ENCODE measurements around the gene S100A12.

S100A12 gene

GRCh38 chr1:153397051-153397923 lies 21.9 kb upstream of the S100A12 start:
- no peak for DNase-seq (ENCODE audit: low spot score)

GRCh38 chr1:153396461-153396860 lies 21.0 kb upstream of the S100A12 start:
- DNase-seq (ENCODE audit: low spot score): no peak

GRCh38 chr1:153395776-153396175 lies 20.4 kb upstream of the S100A12 start:
- DNase-seq (ENCODE audit: low spot score): no peak

GRCh38 chr1:153395136-153395685 lies 19.8 kb upstream of the S100A12 start:
- no peak for DNase-seq (ENCODE audit: low spot score)

- no peak for DNase-seq (ENCODE audit: low spot score)
Observed at GRCh38 chr1:153394391-153394790, 19.0 kb upstream of the S100A12 start.

GRCh38 chr1:153393926-153394325 lies 18.5 kb upstream of the S100A12 start:
- no peak for DNase-seq (ENCODE audit: low spot score)

GRCh38 chr1:153392822-153393221 lies 17.4 kb upstream of the S100A12 start:
- DNase-seq (ENCODE audit: low spot score): no peak

- no peak for DNase-seq (ENCODE audit: low spot score)
Observed at GRCh38 chr1:153392258-153392657, 16.8 kb upstream of the S100A12 start.

- DNase-seq (ENCODE audit: low spot score): no peak
Observed at GRCh38 chr1:153390938-153391710, 15.7 kb upstream of the S100A12 start, which contains the start of gene S100A8. TSS of gene S100A8 (minus strand) at chr1:153391073. CDS start at chr1:153390535, 538 bp downstream.

- no peak for DNase-seq (ENCODE audit: low spot score)
Observed at GRCh38 chr1:153389973-153390879, 14.8 kb upstream of the S100A12 start.

- no peak for DNase-seq (ENCODE audit: low spot score)
Observed at GRCh38 chr1:153389401-153389800, 14.0 kb upstream of the S100A12 start.

GRCh38 chr1:153387785-153388184 lies 12.4 kb upstream of the S100A12 start:
- DNase-seq (ENCODE audit: low spot score): no peak

- no peak for DNase-seq (ENCODE audit: low spot score)
Observed at GRCh38 chr1:153387001-153387400, 11.6 kb upstream of the S100A12 start.

GRCh38 chr1:153386500-153386901 lies 11.1 kb upstream of the S100A12 start:
- DNase-seq (ENCODE audit: low spot score): no peak

GRCh38 chr1:153384958-153385580 lies 9.6 kb upstream of the S100A12 start:
- no peak for DNase-seq (ENCODE audit: low spot score)

GRCh38 chr1:153380711-153381110 lies 5.3 kb upstream of the S100A12 start:
- no peak for DNase-seq (ENCODE audit: low spot score)

- DNase-seq (ENCODE audit: low spot score): no peak
Observed at GRCh38 chr1:153379591-153379990, 4.2 kb upstream of the S100A12 start.

GRCh38 chr1:153374071-153374470 lies 1.4 kb downstream of the S100A12 start:
- no peak for DNase-seq (ENCODE audit: low spot score)

- no peak for DNase-seq (ENCODE audit: low spot score)
Observed at GRCh38 chr1:153372571-153372970, 2.9 kb downstream of the S100A12 start.

- DNase-seq (ENCODE audit: low spot score): no peak
Observed at GRCh38 chr1:153371231-153371630, 4.2 kb downstream of the S100A12 start.

GRCh38 chr1:153370146-153370545 lies 5.3 kb downstream of the S100A12 start:
- DNase-seq (ENCODE audit: low spot score): no peak

All from SK-N-DZ (cell line).